Measurements from ENCODE around the gene TDRD12. TPM values are rescaled to one million over a fixed set of nuclear protein-coding genes. Genes with fewer than 3 reads are reported as not detected.
"Not testable (repeated sequence)": the region's sequence is repeated elsewhere in the genome, so short reads cannot be mapped to it uniquely, and the experiment has no call there.

TDRD12 gene
- polyA plus RNA-seq, 1 donor: 0.63 TPM

DNA sequence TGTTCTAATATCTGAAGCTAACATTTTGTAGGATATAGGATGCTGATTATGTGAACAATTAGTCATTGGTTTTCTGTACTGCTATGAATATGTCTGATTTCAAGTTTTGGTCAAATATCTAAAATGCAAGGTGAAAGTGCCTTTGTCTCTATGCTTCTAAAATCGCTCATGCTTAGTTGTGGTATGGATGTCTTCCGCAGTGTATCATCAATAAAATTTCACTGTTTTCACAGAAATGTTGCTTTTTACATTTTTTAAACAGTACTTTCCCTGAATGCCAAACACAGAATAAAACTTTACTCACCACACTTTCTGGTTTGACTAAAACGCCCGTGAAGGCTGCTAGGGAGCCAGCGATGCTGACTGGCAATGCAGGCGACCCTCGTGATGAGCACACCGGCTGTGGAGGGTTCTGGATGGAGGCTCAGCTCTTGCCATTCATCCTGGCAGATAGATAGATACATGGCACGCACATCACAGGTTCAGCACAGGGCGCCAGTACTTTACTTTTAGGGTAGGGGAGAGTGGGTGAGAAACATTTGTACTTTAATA lies 109.9 kb downstream of the TDRD12 start:
- DNase-seq (ENCODE audit: low read depth): no peak

GRCh38 chr19:32830231-32831014 lies 110.9 kb downstream of the TDRD12 start:
- DNase-seq (ENCODE audit: low read depth): no peak

- no peak for DNase-seq (ENCODE audit: low read depth)
Measured at GRCh38 chr19:32831611-32832010, 112.0 kb downstream of the TDRD12 start.

DNA sequence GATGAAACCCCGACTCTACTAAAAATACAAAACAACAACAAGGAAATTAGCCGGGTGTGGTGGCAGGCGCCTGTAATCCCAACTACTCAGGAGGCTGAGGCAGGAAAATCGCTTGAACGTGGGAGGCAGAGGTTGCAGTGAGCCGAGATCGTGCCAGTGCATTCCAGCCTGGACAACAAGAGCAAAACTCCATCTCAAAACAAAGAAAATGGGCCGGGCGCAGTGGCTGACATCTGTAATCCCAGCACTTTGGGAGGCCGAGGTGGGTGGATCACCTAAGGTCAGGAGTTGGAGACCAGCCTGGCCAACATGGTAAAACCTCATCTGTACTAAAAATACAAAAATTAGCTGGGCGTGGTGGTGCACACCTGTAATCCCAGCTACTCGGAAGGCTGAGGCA lies 112.5 kb downstream of the TDRD12 start:
- not testable (repeated sequence) for DNase-seq (ENCODE audit: low read depth)

- DNase-seq (ENCODE audit: low read depth): not testable (repeated sequence)
Measured at GRCh38 chr19:32832825-32833224, 113.3 kb downstream of the TDRD12 start.

DNA sequence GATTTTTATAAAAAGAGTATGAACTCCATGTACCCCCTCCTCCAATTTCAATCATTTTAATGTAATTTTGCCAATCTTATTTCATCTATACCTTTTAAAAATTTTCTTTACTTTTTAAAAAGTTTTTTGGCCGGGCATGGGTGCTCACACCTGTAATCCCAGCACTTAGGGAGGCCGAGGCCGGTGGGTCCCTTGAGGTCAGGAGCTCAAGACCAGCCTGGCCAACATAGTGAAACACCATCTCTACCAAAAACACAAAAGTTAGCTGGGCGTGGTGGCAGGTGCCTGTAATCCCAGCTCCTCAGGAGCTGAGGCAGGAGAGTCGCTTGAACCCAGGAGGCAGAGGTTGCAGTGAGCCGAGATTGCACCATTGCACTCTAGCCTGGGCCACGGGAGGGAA lies 113.8 kb downstream of the TDRD12 start:
- DNase-seq (ENCODE audit: low read depth): not testable (repeated sequence)

GRCh38 chr19:32837531-32837930 lies 118.0 kb downstream of the TDRD12 start:
- DNase-seq (ENCODE audit: low read depth): no peak

DNA sequence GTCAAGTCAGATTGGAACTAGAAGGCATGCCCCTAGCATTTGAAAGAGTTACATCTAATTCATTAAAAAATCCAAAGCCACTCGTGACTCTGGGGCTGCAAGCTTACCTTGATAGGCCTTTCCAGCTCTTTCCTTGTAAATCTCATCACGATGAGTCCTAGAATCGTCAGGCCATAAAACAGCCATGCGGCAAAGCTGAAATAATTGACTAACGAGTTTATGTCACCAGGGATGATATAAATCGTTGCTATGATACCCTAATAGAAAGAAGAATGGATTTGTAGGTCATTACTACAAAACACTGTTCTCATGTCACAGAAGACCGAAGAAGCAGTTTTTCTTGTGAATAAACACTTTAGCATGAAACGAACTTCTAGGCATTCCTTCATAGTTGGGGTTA lies 122.5 kb downstream of the TDRD12 start:
- no peak for DNase-seq (ENCODE audit: low read depth)

DNA sequence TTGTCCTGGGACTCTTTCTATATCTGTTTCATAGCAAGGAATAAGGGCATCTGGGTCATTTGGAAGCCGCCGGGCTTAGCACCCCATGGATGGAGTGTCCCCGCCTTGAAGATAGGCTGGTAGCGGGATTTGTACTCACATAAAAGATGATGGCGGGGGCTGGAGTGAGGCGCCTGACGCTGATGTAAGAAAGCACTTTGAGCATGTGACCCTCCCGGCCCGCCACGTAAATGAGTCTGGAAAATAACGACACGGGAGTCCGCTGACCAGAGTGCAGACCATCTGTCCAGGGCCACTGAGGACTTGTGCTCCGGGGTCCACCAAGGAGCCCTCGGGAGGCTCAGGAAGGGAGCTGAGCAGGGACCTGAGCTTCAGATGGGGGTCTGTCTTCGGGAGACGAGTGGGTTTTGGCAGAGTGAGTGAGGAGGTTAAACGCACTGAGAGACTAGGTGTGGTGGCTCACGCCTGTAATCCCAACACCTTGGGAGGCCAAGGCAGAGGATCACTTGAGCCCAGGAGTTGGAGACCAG lies 124.2 kb downstream of the TDRD12 start:
- DNase-seq (ENCODE audit: low read depth): no peak

- not testable (repeated sequence) for DNase-seq (ENCODE audit: low read depth)
Measured at GRCh38 chr19:32848035-32848434, 128.5 kb downstream of the TDRD12 start.

DNA sequence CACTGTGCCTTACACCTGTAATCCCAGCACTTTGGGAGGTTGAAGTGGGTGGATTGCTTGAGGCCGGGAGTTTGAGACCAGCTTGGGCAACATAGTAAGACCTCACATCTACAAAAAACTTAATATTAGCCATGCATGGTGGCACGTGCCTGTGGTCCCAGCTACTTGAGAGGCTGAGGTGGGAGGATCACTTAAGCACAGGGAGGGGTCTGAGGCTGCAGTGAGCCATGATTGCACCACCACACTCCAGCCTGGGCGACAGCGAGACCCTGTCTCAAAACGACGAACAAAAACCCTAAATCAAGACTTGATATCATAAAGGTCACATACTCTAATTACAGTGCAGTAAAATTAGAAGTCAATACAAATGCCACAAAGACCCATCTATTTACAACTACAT lies 132.6 kb downstream of the TDRD12 start:
- DNase-seq (ENCODE audit: low read depth): no peak

- not testable (repeated sequence) for DNase-seq (ENCODE audit: low read depth)
Measured at GRCh38 chr19:32856818-32857217, 137.3 kb downstream of the TDRD12 start.

- no peak for DNase-seq (ENCODE audit: low read depth)
Measured at GRCh38 chr19:32857584-32857983, 138.0 kb downstream of the TDRD12 start.

DNA sequence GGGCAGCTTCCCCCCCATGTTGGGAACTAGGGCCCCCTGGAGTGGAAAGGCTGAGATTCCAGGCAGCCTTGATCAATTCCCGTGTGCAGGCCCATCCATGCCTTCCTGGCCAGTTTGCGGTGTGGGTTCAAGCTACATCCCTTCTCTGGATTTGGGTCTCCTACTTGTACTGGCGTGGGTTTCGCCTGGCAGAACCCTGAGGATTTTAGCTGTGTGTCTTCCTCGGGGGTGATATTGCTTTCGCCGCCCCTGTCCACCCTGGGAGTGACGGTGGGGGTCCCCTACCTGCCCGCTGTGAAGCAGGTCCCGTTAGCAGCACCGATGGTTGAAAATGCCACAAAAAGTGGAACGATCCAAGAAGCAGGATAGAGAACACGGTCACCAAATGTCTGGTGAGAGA lies 138.6 kb downstream of the TDRD12 start:
- DNase-seq (ENCODE audit: low read depth): no peak

DNA sequence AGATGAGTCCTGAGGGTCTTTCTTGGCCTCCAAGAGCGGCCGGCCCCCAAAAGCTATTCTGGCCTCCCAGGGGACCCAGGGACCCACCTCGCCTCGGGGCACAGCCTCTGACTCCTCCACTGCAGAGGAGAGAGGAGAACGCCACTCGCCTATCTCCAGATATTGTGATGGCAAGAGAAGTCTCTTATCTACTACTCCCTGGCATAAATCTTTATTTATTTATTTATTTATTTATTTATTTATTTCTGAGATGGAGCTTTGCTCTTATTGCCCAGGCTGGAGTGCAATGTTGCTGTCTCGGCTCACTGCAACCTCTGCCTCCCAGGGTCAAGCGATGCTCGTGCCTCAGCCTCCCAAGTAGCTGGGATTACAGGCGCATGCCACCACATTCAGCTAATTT lies 139.0 kb downstream of the TDRD12 start:
- DNase-seq (ENCODE audit: low read depth): no peak

- no peak for DNase-seq (ENCODE audit: low read depth)
Measured at GRCh38 chr19:32859591-32859990, 140.0 kb downstream of the TDRD12 start.

GRCh38 chr19:32861596-32861995 lies 142.0 kb downstream of the TDRD12 start:
- DNase-seq (ENCODE audit: low read depth): no peak

DNA sequence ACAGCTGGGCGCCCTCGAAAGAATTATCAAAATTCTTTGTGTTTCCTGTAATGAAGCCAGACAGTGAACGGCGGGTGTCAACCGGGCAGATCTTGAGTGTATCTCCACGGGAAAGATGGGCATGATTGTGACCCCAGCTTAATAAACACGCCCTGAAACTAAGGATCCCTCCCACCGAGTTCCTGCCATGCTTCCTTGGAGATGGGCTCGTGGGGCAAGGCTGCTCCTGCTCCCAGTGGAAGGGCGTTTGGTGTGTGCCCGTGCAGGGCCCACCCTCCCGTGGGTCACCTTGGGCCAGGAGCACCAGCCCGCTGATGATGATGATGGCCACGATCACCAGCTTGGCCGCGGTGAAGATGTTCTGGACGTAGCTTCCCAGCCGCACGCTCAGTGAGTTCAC lies 142.6 kb downstream of the TDRD12 start:
- no peak for DNase-seq (ENCODE audit: low read depth)

GRCh38 chr19:32862741-32863140 lies 143.2 kb downstream of the TDRD12 start:
- no peak for DNase-seq (ENCODE audit: low read depth)

GRCh38 chr19:32863301-32863700 lies 143.7 kb downstream of the TDRD12 start:
- no peak for DNase-seq (ENCODE audit: low read depth)

GRCh38 chr19:32863841-32864240 lies 144.3 kb downstream of the TDRD12 start:
- DNase-seq (ENCODE audit: low read depth): no peak

- no peak for DNase-seq (ENCODE audit: low read depth)
Measured at GRCh38 chr19:32864318-32865007, 144.9 kb downstream of the TDRD12 start.

DNA sequence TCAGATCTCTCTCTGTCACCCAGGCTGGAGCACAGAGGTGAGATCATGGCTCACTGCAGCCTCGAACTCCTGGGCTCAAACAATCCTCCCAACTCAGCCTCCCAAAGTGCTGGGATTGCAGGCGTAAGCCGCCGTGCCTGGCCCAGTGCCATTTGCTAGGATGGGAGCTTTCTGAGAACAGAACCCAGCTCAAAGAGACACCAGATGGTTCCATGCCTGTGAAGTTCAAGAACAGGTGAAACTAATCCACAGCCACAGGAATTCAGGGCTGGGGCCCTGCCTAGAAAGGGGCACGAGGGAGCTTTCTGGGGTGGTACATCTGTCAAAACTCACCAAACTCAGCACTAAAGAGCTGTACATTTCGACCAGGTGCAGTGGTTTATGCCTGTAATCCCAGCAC lies 145.8 kb downstream of the TDRD12 start:
- no peak for DNase-seq (ENCODE audit: low read depth)

Measured in forelimb muscle (tissue), 1 donor.